BJ (cell line): Measurements from ENCODE around the gene KCNF1. TPM values are rescaled to one million over a fixed set of nuclear protein-coding genes. Genes with fewer than 3 reads are reported as not detected.

ENCODE experiments used
- CTCF ChIA-PET: fragments of 350-600 bp; formaldehyde crosslinking; extraction: SDS; loops from one replicate; lab custom pipeline; 2021; ENCODE audit warnings: antibody characterized with exemption, inconsistent platforms; lab: Yijun Ruan, JAX
- POLR2A ChIA-PET: fragments of 300-600 bp; sonication (Branson Sonifier 250); formaldehyde crosslinking; extraction: SDS; loops from one replicate; lab custom pipeline; 2021; ENCODE audit warnings: antibody characterized with exemption; lab: Charles Lee
- DNase-seq: peaks from one replicate; pipeline ENCODE4 v3.0.0-alpha.2; 2011; ENCODE audit warnings: low read depth
- H3K27me3 ChIP-seq: 2 replicates; pipeline ENCODE4 v1.6.0; 2011; ENCODE audit warnings: low read length; ENCODE audit not compliant: control insufficient read depth, insufficient read depth
- H3K36me3 ChIP-seq: 2 replicates; pipeline ENCODE4 v1.5.1; 2011; ENCODE audit warnings: low read length; ENCODE audit not compliant: control insufficient read depth, insufficient read depth
- H3K4me3 ChIP-seq: 2 replicates; pipeline ENCODE4 v1.5.1; 2011; ENCODE audit warnings: low read depth, mild to moderate bottlenecking, control low read depth, low read length
- polyA plus RNA-seq: library from polyadenylated mRNA; depleted of rRNA; stranded (reverse); fragments of >200 nt; gene quantifications from 2 replicates; pipeline ENCODE4 v1.2.3, GENCODE V29; 2011
- TF ChIP-seq, protein P1 (sequence below): IDR thresholded peaks from 2 replicates; pipeline ENCODE4 v1.5.1; 2011; ENCODE audit warnings: low read depth, mild to moderate bottlenecking, control low read depth, inconsistent platforms, low read length, moderate library complexity; ENCODE audit not compliant: insufficient read depth

The KCNF1 gene
- polyA plus RNA-seq, 1 experiment = not detected

DNA sequence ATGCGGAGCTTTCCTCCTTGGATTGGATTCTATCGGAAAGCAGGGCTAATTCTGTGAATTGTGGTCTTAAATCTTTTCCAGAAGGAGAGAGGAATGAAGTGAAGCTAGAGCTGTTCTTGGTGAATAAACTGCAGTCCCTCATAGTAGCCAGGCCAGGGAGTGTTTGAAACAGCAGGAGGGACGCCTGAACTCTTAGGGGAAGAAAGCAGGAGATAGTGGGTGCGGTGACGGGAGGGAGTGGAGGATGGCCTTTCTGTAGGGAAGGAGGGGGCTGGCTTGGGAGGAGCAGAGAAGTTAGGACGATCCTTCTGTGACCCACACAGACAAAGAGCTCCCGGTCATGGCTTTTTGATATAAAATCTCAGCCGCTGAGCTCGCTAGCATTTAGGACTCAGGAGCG is 47.5 kb upstream of the KCNF1 start:
- TF ChIP-seq, protein P1, sequence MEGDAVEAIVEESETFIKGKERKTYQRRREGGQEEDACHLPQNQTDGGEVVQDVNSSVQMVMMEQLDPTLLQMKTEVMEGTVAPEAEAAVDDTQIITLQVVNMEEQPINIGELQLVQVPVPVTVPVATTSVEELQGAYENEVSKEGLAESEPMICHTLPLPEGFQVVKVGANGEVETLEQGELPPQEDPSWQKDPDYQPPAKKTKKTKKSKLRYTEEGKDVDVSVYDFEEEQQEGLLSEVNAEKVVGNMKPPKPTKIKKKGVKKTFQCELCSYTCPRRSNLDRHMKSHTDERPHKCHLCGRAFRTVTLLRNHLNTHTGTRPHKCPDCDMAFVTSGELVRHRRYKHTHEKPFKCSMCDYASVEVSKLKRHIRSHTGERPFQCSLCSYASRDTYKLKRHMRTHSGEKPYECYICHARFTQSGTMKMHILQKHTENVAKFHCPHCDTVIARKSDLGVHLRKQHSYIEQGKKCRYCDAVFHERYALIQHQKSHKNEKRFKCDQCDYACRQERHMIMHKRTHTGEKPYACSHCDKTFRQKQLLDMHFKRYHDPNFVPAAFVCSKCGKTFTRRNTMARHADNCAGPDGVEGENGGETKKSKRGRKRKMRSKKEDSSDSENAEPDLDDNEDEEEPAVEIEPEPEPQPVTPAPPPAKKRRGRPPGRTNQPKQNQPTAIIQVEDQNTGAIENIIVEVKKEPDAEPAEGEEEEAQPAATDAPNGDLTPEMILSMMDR = no peak
- ChIA-PET POLR2A (no interaction called here), CTCF (interaction anchor here (0.9 to 1.1 kb wide), 3 partner anchors 17 to 32 kb away, joined by 3 read pairs; no protein-coding TSS in a partner anchor)
- no peak overlapping the region for H3K4me3 ChIP-seq
- no peak for DNase-seq
- H3K27me3 ChIP-seq = peaks cover 10% of the 10 kb centered on the region; the same call in 1 of the 2 replicates
- no peaks in the 10 kb centered on the region for H3K36me3 ChIP-seq

DNA sequence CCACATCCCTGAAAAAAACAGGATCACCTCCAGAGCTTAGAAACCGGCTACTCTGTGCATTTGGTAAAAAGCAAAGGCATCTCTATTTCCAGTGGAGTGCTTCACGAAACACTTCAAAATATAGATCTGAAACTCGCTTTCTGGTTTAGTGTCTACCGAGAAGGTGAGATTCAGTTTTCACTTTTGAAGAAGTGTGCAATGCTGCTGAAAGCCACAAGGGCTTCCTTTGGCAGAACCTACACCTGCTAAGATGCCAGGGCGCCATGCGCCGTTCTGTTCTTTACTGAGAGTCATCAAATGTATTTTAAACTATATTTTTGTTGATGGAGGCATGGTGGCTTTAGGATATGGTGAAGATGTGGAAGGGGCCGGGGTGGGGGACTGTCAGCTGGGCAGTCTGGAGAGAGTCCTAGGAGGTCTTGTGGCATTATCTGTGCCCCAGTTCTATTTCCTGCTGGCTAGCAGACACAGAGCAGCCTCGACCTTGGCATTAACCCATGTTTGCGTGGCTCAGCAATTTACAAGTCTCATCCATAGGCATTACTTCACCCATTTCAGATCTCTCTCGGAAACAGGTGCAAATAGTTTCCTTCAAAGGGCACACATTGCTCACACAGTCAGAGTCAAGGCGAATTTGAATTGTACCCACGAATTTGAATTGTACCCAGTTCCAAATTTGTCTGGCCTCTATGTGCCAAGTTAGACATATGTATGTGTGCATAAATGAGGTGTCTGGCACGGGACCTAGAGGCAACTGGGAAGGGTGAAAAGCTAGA is 46.7 kb upstream of the KCNF1 start:
- TF ChIP-seq, protein P1 = peak; percentile 11; the same call in 1 of the 2 replicates
- H3K27me3 ChIP-seq = peaks cover 9% of the 10 kb centered on the region; the same call in 1 of the 2 replicates
- H3K4me3 ChIP-seq = no peak overlapping the region
- DNase-seq = no peak
- ChIA-PET POLR2A (no interaction called here), CTCF (interaction anchor here (1.0 kb wide), 2 partner anchors 17 to 718 kb away, joined by 3 read pairs; no protein-coding TSS in a partner anchor)
- H3K36me3 ChIP-seq = no peaks in the 10 kb centered on the region

DNA sequence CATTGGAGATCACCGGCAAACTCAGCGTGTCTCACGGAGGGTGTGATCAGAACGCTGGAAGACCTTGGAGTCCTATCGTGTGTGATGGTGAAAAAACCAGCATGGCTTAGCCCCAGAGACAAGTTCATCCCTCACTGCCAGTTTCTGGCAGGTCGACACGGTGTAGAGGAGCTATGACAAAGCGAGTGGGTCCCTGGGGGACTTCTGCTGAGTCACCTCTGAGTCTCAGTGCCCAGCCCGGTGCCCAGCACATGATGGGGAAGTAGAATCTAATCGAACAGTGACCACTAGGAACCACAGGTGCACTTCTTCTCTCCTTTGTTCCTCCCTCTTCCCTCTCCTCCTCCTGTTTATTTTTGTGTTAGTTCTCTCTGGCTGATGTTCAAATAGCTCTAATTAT is 45.9 kb upstream of the KCNF1 start:
- no peak for DNase-seq
- H3K36me3 ChIP-seq = no peaks in the 10 kb centered on the region
- H3K27me3 ChIP-seq = peaks cover 8% of the 10 kb centered on the region; the same call in 1 of the 2 replicates
- TF ChIP-seq, protein P1 = no peak
- H3K4me3 ChIP-seq = no peak overlapping the region
- ChIA-PET CTCF (interaction anchor here (1.0 to 1.5 kb wide), 3 partner anchors 33 to 717 kb away, joined by 3 to 7 read pairs (median 3); no protein-coding TSS in a partner anchor), POLR2A (no interaction called here)

DNA sequence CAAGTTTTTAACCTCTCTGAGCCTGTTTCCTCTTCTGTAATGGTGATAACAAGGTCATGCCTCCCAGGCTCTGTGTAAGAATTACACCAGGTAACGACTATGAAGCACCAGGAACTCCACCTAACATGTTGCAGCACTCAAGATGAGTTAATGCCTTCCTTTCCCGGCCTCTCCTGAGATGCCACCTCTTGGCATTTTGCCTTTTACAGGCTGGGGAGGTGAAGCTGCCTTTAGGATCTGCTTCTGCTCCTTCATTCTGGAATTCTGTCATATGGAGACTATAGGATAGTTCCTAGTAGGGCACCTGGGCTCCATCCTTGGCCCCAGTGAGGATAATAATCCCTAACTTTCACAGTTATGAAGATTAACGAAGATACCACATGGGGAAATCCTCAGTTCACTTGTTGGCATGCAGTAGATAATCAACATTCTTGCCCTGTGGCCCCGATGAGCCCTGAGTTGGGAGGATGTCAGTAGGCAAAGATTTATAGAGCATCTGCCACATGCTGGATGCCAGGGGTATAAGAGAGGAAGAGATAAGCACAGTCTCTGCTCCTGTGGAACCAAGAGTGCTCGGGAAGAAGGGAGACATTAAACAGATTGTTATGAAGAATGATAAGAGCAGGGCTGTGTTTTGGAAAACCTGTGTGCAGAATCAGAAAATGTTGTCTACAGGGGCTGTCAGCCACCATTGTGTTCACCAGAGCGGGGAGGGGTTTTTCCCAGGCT is 43.9 kb upstream of the KCNF1 start:
- Histone ChIP-seq H3K4me3 (no peak overlapping the region), H3K27me3 (peaks cover 6% of the 10 kb centered on the region; the same call in 1 of the 2 replicates), H3K36me3 (no peaks in the 10 kb centered on the region)
- no peak for DNase-seq
- ChIA-PET POLR2A (no interaction called here), CTCF (interaction anchor here (1.4 kb wide), 1 partner anchor 36 kb away, joined by 4 read pairs; no protein-coding TSS in a partner anchor)
- TF ChIP-seq, protein P1 = no peak
